C4-2B (cell line): ENCODE measurements around the gene BTBD16.

ENCODE experiments used
- ZFX ChIP-seq: fragments of 450-650 bp; IDR thresholded peaks from 2 replicates; pipeline ENCODE4 v1.6.1; 2017
- TF ChIP-seq, protein P1 (sequence below): fragments of 450-650 bp; conservative IDR thresholded peaks from 2 replicates; pipeline ENCODE4 v1.5.1; 2017; ENCODE audit warnings: mild to moderate bottlenecking

DNA sequence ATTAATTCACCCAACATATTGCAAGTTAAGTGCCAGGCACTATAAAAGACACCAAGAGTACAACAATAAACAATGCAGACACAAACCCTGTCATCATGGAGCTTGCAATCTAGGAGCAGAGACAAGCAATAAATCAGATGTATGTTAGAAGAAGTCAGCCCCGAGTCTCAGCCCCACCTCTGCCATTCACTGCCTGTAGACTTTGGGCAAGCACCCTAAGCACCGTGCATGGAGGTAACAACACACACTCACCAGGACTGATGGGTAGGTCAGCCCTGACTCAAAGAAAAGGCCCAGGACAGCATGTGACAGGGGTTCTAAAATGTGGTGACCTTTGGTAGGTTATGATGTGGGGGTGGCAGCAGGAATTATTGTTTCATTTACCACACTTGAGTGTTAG lies 54.1 kb downstream of the BTBD16 start:
- TF ChIP-seq, protein P1, sequence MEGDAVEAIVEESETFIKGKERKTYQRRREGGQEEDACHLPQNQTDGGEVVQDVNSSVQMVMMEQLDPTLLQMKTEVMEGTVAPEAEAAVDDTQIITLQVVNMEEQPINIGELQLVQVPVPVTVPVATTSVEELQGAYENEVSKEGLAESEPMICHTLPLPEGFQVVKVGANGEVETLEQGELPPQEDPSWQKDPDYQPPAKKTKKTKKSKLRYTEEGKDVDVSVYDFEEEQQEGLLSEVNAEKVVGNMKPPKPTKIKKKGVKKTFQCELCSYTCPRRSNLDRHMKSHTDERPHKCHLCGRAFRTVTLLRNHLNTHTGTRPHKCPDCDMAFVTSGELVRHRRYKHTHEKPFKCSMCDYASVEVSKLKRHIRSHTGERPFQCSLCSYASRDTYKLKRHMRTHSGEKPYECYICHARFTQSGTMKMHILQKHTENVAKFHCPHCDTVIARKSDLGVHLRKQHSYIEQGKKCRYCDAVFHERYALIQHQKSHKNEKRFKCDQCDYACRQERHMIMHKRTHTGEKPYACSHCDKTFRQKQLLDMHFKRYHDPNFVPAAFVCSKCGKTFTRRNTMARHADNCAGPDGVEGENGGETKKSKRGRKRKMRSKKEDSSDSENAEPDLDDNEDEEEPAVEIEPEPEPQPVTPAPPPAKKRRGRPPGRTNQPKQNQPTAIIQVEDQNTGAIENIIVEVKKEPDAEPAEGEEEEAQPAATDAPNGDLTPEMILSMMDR: no peak
- TF ChIP-seq ZFX: no peak
